Measurements from ENCODE around the gene STT3A.

The STT3A gene

GRCh38 chr11:125609545-125609944, 16.9 kb downstream of the STT3A start:
- no peak overlapping the region for H3K27ac ChIP-seq (replicated peaks)
- TF ChIP-seq SPI1 (IDR thresholded peaks at IDR 0.05; ENCODE audit: borderline replicate concordance, low read depth), result no peak
- DNase-seq (ENCODE audit: low read depth in 1 of 2, low spot score in 1 of 2), result no peak
- no peak overlapping the region for H3K4me3 ChIP-seq (replicated peaks; ENCODE audit: insufficient read depth, low read length)
- no peaks in the 10 kb centered on the region for H3K27me3 ChIP-seq (ENCODE audit: insufficient read depth, poor library complexity, severe bottlenecking)

- Histone ChIP-seq H3K27ac (replicated peaks) (no peak overlapping the region), H3K27me3 (ENCODE audit: insufficient read depth, poor library complexity, severe bottlenecking) (no peaks in the 10 kb centered on the region), H3K4me3 (replicated peaks; ENCODE audit: insufficient read depth, low read length) (no peak overlapping the region)
- TF ChIP-seq GABPA (IDR thresholded peaks at IDR 0.05; ENCODE audit: low read depth), result no peak
- no peak for TF ChIP-seq POLR2AphosphoS5 (IDR thresholded peaks at IDR 0.05; ENCODE audit: low read depth)
- TF ChIP-seq SPI1 (IDR thresholded peaks at IDR 0.05; ENCODE audit: borderline replicate concordance, low read depth), result no peak
- TF ChIP-seq, protein P1, sequence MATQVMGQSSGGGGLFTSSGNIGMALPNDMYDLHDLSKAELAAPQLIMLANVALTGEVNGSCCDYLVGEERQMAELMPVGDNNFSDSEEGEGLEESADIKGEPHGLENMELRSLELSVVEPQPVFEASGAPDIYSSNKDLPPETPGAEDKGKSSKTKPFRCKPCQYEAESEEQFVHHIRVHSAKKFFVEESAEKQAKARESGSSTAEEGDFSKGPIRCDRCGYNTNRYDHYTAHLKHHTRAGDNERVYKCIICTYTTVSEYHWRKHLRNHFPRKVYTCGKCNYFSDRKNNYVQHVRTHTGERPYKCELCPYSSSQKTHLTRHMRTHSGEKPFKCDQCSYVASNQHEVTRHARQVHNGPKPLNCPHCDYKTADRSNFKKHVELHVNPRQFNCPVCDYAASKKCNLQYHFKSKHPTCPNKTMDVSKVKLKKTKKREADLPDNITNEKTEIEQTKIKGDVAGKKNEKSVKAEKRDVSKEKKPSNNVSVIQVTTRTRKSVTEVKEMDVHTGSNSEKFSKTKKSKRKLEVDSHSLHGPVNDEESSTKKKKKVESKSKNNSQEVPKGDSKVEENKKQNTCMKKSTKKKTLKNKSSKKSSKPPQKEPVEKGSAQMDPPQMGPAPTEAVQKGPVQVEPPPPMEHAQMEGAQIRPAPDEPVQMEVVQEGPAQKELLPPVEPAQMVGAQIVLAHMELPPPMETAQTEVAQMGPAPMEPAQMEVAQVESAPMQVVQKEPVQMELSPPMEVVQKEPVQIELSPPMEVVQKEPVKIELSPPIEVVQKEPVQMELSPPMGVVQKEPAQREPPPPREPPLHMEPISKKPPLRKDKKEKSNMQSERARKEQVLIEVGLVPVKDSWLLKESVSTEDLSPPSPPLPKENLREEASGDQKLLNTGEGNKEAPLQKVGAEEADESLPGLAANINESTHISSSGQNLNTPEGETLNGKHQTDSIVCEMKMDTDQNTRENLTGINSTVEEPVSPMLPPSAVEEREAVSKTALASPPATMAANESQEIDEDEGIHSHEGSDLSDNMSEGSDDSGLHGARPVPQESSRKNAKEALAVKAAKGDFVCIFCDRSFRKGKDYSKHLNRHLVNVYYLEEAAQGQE (IDR thresholded peaks at IDR 0.05; ENCODE audit: insufficient replicate concordance, low read depth), result no peak
- TF ChIP-seq CTCF (IDR thresholded peaks at IDR 0.05; ENCODE audit: insufficient read depth, low read length), result no peak
- no peak for DNase-seq (ENCODE audit: low read depth in 1 of 2, low spot score in 1 of 2)
Observed at GRCh38 chr11:125618383-125618782, 25.7 kb downstream of the STT3A start.

GRCh38 chr11:125621995-125622394, 29.3 kb downstream of the STT3A start:
- H3K27me3 ChIP-seq (ENCODE audit: insufficient read depth, poor library complexity, severe bottlenecking), result no peaks in the 10 kb centered on the region
- no peak for DNase-seq (ENCODE audit: low read depth in 1 of 2, low spot score in 1 of 2)
- TF ChIP-seq CTCF (IDR thresholded peaks at IDR 0.05; ENCODE audit: insufficient read depth, low read length) (no peak), POLR2AphosphoS5 (IDR thresholded peaks at IDR 0.05; ENCODE audit: low read depth) (no peak), GABPA (IDR thresholded peaks at IDR 0.05; ENCODE audit: low read depth) (no peak), SPI1 (IDR thresholded peaks at IDR 0.05; ENCODE audit: borderline replicate concordance, low read depth) (no peak)
- TF ChIP-seq, protein P1 (IDR thresholded peaks at IDR 0.05; ENCODE audit: insufficient replicate concordance, low read depth), result no peak
- no peak overlapping the region for H3K4me3 ChIP-seq (replicated peaks; ENCODE audit: insufficient read depth, low read length)
- H3K27ac ChIP-seq (replicated peaks), result no peak overlapping the region

- no peaks in the 10 kb centered on the region for H3K27me3 ChIP-seq (ENCODE audit: insufficient read depth, poor library complexity, severe bottlenecking)
- TF ChIP-seq SPI1 (IDR thresholded peaks at IDR 0.05; ENCODE audit: borderline replicate concordance, low read depth) (no peak), GABPA (IDR thresholded peaks at IDR 0.05; ENCODE audit: low read depth) (no peak), POLR2AphosphoS5 (IDR thresholded peaks at IDR 0.05; ENCODE audit: low read depth) (no peak), CTCF (IDR thresholded peaks at IDR 0.05; ENCODE audit: insufficient read depth, low read length) (no peak)
- TF ChIP-seq, protein P1 (IDR thresholded peaks at IDR 0.05; ENCODE audit: insufficient replicate concordance, low read depth), result no peak
Observed at GRCh38 chr11:125623064-125623463, 30.4 kb downstream of the STT3A start.

More at GRCh38 chr11:125623064-125623463, 30.4 kb downstream of the STT3A start:
- H3K4me3 ChIP-seq (replicated peaks; ENCODE audit: insufficient read depth, low read length), result no peak overlapping the region
- H3K27ac ChIP-seq (replicated peaks), result no peak overlapping the region
- no peak for DNase-seq (ENCODE audit: low read depth in 1 of 2, low spot score in 1 of 2)
